GM19035 (cell line): ENCODE data around the gene RASAL1.
A peak's percentile ranks its signal among the peaks of the same experiment; 100 is the strongest.

Source experiments
- ATAC-seq: cut with Tn5 transposase; IDR thresholded peaks from one replicate; pipeline ENCODE4 v1.9.1; 2021; ENCODE audit not compliant: unreplicated experiment

Gene RASAL1

GRCh38 chr12:113099364-113099763, 36.2 kb downstream of the RASAL1 start:
- no peak for ATAC-seq

- no peak for ATAC-seq
Observed at GRCh38 chr12:113098441-113099028, 37.0 kb downstream of the RASAL1 start.

GRCh38 chr12:113097716-113098440, 37.7 kb downstream of the RASAL1 start:
- no peak for ATAC-seq

GRCh38 chr12:113096675-113097461, 38.7 kb downstream of the RASAL1 start:
- ATAC-seq: no peak

GRCh38 chr12:113095405-113095804, 40.2 kb downstream of the RASAL1 start:
- no peak for ATAC-seq

GRCh38 chr12:113094738-113095137, 40.8 kb downstream of the RASAL1 start:
- ATAC-seq: no peak

- no peak for ATAC-seq
Observed at GRCh38 chr12:113093409-113094101, 42.0 kb downstream of the RASAL1 start.

- ATAC-seq: no peak
Observed at GRCh38 chr12:113092607-113093408, 42.8 kb downstream of the RASAL1 start.

GRCh38 chr12:113091506-113091905, 44.1 kb downstream of the RASAL1 start:
- no peak for ATAC-seq

- ATAC-seq: no peak
Observed at GRCh38 chr12:113090740-113091139, 44.8 kb downstream of the RASAL1 start.

GRCh38 chr12:113089839-113090238, 45.7 kb downstream of the RASAL1 start:
- no peak for ATAC-seq

GRCh38 chr12:113088971-113089756, 46.4 kb downstream of the RASAL1 start:
- ATAC-seq: no peak

- ATAC-seq: no peak
Observed at GRCh38 chr12:113088037-113088436, 47.5 kb downstream of the RASAL1 start.

GRCh38 chr12:113087193-113087592, 48.4 kb downstream of the RASAL1 start:
- no peak for ATAC-seq

GRCh38 chr12:113086249-113087164, 49.1 kb downstream of the RASAL1 start:
- ATAC-seq: no peak

GRCh38 chr12:113083863-113084435, 51.6 kb downstream of the RASAL1 start:
- no peak for ATAC-seq

- peak; percentile 50 for ATAC-seq
Observed at GRCh38 chr12:113082486-113083148, 52.9 kb downstream of the RASAL1 start.

GRCh38 chr12:113081873-113082272, 53.7 kb downstream of the RASAL1 start:
- no peak for ATAC-seq
